Thyroid gland (tissue), 4 donors: ENCODE data around the gene COL6A2. TPM values are rescaled to one million over a fixed set of nuclear protein-coding genes. Genes with fewer than 3 reads are reported as not detected.

Experiments used
- DNase-seq, 2 donors: peaks; one replicate each; pipeline ENCODE4 v3.0.0-alpha.2; 2019
- H3K27ac ChIP-seq, 3 donors: fragments of 200-600 bp; sonication (generic); 1 replicate in 2 of 3; 2 replicates in 1 of 3; pipeline ENCODE4 v1.5.1; 2016 to 2019; ENCODE audit warnings: mild to moderate bottlenecking in 1 of 3, moderate library complexity in 1 of 3
- H3K27me3 ChIP-seq: fragments of 200-600 bp; sonication (generic); one replicate; pipeline ENCODE4 v1.5.1; 2019
- H3K36me3 ChIP-seq, 2 donors: fragments of 200-600 bp; sonication (generic); one replicate each; pipeline ENCODE4 v1.5.1; 2016 to 2019
- H3K4me1 ChIP-seq, 2 donors: fragments of 200-600 bp; sonication (generic); one replicate each; pipeline ENCODE4 v1.5.1; 2017 to 2019
- H3K4me3 ChIP-seq, 3 donors: fragments of 200-600 bp; sonication (generic); replicated peaks in 1 of 3; 1 replicate in 2 of 3; 2 replicates in 1 of 3; pipeline ENCODE4 v1.5.1; 2016; ENCODE audit warnings: mild to moderate bottlenecking in 1 of 3
- H3K9me3 ChIP-seq: fragments of 200-600 bp; sonication (generic); one replicate; pipeline ENCODE4 v1.5.1; 2017
- POLR2A ChIP-seq, 2 donors: fragments of 450-650 bp; IDR thresholded peaks; one replicate each; pipeline ENCODE4 v1.6.1; 2017; ENCODE audit warnings: antibody characterized with exemption in 2 of 2, mild to moderate bottlenecking in 2 of 2, moderate library complexity in 1 of 2
- WGBS, 2 donors: methylation state at CpG; one replicate each; pipeline ENCODE4 v1.1.5; 2017; 5-methylcytosine and 5-hydroxymethylcytosine counted together
- intact Hi-C: fragments of 100-400 bp; cut with DNase I; formaldehyde crosslinking; loops from one replicate; pipeline ENCODE4 v1.15.1; 2023
- total RNA-seq, 4 donors: library from RNA; depleted of rRNA; stranded (reverse); fragments of >200 nt; gene quantifications; one replicate each; pipeline ENCODE4 v1.2.3, GENCODE V29; 2016
- TF ChIP-seq, protein P1 (sequence below), 6 experiments: fragments of 200-600 bp in 3 of 6; fragments of 450-650 bp in 3 of 6; sonication (generic) in 3 of 6; IDR thresholded peaks; one replicate each; pipeline ENCODE4 v1.5.1; 2016 to 2019; ENCODE audit warnings: antibody characterized with exemption in 6 of 6, mild to moderate bottlenecking in 2 of 6, inconsistent platforms in 1 of 6, moderate library complexity in 1 of 6

The COL6A2 gene
- total RNA-seq, 4 donors from 2014 or later, result 79.4 to 191 (median 172) TPM

DNA sequence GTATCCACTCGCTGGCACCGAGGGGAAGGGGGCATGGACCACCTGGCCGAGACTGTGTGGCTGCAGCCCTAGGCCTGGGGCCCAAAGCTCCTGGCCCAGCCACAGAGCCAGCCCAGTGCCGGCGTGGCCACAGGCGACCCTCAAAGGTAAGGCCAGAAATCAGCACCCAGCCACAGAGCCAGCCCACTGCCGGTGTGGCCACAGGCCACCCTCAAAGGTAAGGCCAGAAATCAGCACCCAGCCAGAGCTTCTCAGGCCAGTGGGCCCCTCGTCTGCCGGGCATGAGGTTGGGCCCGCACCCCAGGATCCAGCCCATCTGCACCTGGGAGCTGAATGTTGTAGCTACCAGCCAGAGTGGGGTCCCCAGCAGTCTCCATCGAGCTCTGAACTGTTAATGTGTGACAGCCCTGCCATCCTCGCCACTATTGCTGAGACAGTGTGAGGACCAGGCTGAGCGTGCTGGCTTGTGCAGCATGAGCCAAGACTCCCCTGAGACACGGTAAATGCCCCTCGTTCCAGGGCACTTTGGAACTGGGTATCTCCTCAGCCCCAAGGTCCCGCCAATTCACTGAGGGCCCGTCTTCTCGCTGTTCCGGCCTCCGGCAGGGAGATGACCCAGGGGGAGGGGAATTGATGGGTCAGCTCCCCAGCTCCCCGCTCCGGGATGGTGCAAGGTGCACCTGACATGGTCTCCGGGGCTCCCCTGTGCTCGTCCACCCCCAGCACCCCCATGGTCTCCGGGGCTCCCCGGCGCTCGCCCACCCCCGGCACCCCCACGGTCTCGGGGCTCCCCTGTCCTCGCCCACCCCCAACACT, 62.1 kb downstream of the COL6A2 start:
- no peak for DNase-seq
- H3K4me3 ChIP-seq, result no peak overlapping the region
- intact Hi-C loops, result no loop called here
- WGBS, 2 donors, result 87 to 98% methylated on average over 14 to 17 of the region's 32 CpGs
- H3K27ac ChIP-seq, result no peak overlapping the region
- no peaks in the 10 kb centered on the region for H3K9me3 ChIP-seq
- no peaks in the 10 kb centered on the region for H3K36me3 ChIP-seq
- H3K27me3 ChIP-seq, result no peaks in the 10 kb centered on the region
- TF ChIP-seq, protein P1, sequence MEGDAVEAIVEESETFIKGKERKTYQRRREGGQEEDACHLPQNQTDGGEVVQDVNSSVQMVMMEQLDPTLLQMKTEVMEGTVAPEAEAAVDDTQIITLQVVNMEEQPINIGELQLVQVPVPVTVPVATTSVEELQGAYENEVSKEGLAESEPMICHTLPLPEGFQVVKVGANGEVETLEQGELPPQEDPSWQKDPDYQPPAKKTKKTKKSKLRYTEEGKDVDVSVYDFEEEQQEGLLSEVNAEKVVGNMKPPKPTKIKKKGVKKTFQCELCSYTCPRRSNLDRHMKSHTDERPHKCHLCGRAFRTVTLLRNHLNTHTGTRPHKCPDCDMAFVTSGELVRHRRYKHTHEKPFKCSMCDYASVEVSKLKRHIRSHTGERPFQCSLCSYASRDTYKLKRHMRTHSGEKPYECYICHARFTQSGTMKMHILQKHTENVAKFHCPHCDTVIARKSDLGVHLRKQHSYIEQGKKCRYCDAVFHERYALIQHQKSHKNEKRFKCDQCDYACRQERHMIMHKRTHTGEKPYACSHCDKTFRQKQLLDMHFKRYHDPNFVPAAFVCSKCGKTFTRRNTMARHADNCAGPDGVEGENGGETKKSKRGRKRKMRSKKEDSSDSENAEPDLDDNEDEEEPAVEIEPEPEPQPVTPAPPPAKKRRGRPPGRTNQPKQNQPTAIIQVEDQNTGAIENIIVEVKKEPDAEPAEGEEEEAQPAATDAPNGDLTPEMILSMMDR (IDR thresholded peaks at IDR 0.05), result no peak
- no peak for TF ChIP-seq POLR2A (IDR thresholded peaks at IDR 0.05)
- no peaks in the 10 kb centered on the region for H3K4me1 ChIP-seq

DNA sequence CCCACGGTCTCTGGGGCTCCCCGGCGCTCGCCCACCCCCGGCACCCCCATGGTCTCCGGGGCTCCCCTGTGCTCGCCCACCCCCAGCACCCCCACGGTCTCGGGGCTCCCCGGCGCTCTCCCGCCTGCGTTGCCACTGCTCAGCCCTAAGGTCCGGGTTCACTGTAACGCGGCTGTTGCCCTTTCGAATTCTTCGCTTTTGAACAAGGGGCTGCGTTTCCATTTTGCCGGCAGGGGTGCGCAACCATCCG, 62.7 kb downstream of the COL6A2 start:
- Histone ChIP-seq H3K4me3 (no peak overlapping the region), H3K36me3 (no peaks in the 10 kb centered on the region), H3K9me3 (no peaks in the 10 kb centered on the region), H3K4me1 (no peaks in the 10 kb centered on the region), H3K27ac (no peak overlapping the region), H3K27me3 (no peaks in the 10 kb centered on the region)
- WGBS, 2 donors, result 93 to 98% methylated on average over 17 to 22 of the region's 22 CpGs
- TF ChIP-seq POLR2A (IDR thresholded peaks at IDR 0.05), result no peak
- TF ChIP-seq, protein P1 (IDR thresholded peaks at IDR 0.05), result no peak
- DNase-seq, result no peak
- intact Hi-C loops, result no loop called here

DNA sequence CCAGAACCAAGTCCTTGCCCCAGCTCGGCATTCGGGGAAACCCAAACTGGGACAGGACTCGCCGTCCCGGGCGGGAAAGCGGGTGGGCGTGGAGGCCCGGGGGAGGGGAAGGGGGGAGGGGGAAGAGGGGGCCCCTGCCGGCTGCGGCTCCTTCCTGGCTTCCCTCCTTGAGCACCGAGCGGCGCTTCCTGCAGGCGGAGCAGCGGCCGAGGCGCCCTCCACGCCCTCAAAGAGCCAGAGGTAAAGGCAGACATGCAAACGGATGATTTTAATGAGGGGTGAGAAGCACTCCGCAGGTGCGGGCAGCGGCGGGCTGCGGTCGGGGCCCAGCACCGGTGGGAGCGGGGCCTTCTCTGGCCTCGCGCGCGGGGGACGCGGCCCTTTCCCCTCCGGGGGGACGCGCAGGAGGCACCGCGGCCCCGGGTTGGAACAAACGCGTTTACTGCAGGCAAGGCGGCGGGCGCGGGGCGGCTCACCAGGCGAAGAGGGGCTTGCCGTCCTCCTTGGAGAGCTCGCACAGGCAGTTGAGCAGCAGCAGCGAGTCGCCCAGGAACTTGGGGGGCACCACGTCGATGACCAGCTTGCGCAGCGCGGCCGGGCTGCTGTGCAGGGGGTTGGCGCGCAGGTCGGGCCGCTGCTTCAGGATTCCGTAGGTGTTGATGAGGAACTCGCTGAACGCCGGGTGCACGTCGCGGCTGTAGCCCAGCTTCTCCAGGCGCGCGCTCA, 63.2 kb downstream of the COL6A2 start:
- no peak overlapping the region for H3K4me3 ChIP-seq
- intact Hi-C loops, result no loop called here

DNA sequence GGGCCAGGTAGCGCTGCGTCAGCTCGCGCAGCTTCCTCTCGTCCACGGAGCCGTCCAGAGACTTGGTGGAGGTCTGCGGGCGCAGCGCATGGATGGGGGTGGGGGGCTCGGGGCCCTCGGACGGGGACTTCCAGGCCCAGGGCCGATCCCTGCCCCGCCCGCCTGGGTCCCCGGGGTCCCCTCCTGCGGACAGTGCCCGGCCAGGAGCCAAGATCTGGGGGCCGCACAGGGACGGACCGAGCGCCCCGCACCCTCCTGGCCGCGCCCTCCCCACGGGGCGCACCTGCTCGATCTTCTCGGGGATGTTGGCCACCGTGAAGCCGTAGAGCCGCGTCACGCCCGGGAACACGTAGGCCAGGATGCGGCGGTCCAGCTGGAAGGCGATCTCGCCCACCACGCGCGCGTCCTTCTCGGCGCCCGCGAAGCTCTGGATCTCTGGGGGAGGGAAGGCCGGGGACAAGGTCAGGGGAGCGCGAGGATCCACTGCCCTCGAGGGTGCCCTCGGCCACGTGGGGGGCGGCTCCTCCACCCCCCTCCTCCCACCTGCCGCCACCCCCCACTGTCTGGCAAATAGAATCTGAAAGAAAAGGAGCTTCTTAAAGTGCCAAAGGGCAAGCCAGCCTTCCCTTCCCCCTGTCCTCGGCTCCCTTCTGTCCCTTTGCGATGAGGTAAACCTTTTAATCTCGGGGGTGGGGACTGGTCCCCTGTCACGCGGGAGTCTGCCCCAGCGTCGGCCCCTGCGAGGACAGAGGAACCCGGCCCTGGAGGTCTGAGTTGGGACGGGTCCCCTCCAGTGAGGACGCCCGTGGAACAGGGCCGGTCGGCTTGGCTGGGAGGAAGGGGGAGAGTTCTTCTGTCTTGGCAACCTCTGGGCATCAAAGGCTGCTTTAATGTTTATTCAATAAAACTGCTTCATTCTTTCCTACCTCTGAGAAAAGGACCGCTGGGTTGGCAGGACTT, 64.0 kb downstream of the COL6A2 start:
- WGBS, 2 donors, result 57 to 93% methylated on average over 34 to 44 of the region's 72 CpGs
- H3K27ac ChIP-seq, result no peak overlapping the region
- no peak overlapping the region for H3K4me3 ChIP-seq
- TF ChIP-seq POLR2A (IDR thresholded peaks at IDR 0.05), result no peak
- TF ChIP-seq, protein P1 (IDR thresholded peaks at IDR 0.05), result no peak
- H3K9me3 ChIP-seq, result no peaks in the 10 kb centered on the region
- no peak for DNase-seq
- H3K4me1 ChIP-seq, result no peaks in the 10 kb centered on the region
- intact Hi-C loops, result no loop called here
- H3K27me3 ChIP-seq, result no peaks in the 10 kb centered on the region
- no peaks in the 10 kb centered on the region for H3K36me3 ChIP-seq

More for the DNA sequence above, 63.2 kb downstream of the COL6A2 start:
- TF ChIP-seq POLR2A (IDR thresholded peaks at IDR 0.05), result no peak
- TF ChIP-seq, protein P1 (IDR thresholded peaks at IDR 0.05), result no peak
- no peak for DNase-seq
- no peak overlapping the region for H3K27ac ChIP-seq
- no peaks in the 10 kb centered on the region for H3K27me3 ChIP-seq
- no peaks in the 10 kb centered on the region for H3K9me3 ChIP-seq
- no peaks in the 10 kb centered on the region for H3K36me3 ChIP-seq
- WGBS, 2 donors, result 78 to 96% methylated on average over 49 to 62 of the region's 72 CpGs
- H3K4me1 ChIP-seq, result no peaks in the 10 kb centered on the region
